GM18505 (cell line): ENCODE results near the gene GTPBP1.

ENCODE experiments used
- ATAC-seq: cut with Tn5 transposase; IDR thresholded peaks from one replicate; pipeline ENCODE4 v1.9.1; 2021; ENCODE audit not compliant: unreplicated experiment
- POLR2A ChIP-seq: IDR thresholded peaks from 4 replicates; pipeline ENCODE4 v1.6.1; 2011; ENCODE audit warnings: borderline replicate concordance; ENCODE audit not compliant: insufficient read depth, insufficient read length; ENCODE audit errors: extremely low read depth

GTPBP1 gene

GRCh38 chr22:38773363-38773946 lies 67.7 kb downstream of the GTPBP1 start:
- no peak for TF ChIP-seq POLR2A
- ATAC-seq = no peak

GRCh38 chr22:38774496-38775166 lies 68.9 kb downstream of the GTPBP1 start:
- TF ChIP-seq POLR2A = no peak
- ATAC-seq = no peak

DNA sequence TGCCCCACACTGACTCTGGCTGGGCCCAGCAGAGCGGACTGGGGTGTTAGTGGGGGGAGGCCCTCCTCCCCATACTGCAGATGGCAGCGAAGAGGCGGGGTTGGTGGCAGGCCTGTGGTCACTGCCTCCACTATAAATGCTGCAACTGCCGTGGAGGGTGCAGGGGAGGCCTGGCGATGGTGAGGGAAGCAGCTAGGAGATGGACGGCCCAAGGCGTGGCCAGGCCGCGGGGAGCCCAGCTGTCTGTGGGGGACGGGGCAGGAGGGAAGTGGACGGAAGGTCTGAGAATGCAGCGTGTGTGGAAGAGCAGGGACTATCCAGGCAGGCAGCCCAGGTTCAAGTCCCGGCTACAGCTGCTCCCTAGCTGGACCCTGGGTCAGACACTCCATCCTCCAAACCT lies 69.9 kb downstream of the GTPBP1 start:
- ATAC-seq = no peak
- no peak for TF ChIP-seq POLR2A

GRCh38 chr22:38776086-38776485 lies 70.3 kb downstream of the GTPBP1 start:
- no peak for TF ChIP-seq POLR2A
- ATAC-seq = no peak

DNA sequence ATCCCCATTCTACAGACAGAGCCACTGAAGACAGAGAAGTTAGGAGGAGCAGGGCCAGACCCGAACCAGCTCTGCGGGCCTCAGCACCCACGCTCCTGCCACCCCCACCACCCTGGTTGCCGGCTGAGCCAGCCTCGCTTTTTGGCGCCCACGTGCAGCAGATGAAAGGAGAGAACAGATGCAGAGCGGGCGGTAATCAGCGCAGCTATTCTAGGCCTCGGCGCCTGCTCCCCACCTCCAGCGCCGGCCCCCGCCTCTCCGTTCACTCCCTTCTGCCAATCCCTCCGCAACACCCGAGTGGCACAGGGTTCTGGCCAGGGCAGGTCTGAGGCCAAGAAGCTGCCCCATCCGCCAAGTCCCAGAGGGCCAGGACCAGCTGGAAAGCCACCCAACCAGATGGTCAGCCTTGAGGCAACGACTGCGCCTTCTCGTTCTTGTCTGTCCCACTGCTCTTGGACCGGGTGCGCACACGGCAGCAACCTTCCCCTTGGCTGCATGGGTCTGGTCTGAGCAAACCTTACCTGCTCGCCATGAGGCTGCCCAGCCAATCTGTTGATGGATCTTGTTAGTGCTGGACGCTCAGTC lies 71.4 kb downstream of the GTPBP1 start:
- TF ChIP-seq POLR2A = no peak
- no peak for ATAC-seq

GRCh38 chr22:38781033-38781432 lies 75.3 kb downstream of the GTPBP1 start:
- TF ChIP-seq POLR2A = no peak
- no peak for ATAC-seq

DNA sequence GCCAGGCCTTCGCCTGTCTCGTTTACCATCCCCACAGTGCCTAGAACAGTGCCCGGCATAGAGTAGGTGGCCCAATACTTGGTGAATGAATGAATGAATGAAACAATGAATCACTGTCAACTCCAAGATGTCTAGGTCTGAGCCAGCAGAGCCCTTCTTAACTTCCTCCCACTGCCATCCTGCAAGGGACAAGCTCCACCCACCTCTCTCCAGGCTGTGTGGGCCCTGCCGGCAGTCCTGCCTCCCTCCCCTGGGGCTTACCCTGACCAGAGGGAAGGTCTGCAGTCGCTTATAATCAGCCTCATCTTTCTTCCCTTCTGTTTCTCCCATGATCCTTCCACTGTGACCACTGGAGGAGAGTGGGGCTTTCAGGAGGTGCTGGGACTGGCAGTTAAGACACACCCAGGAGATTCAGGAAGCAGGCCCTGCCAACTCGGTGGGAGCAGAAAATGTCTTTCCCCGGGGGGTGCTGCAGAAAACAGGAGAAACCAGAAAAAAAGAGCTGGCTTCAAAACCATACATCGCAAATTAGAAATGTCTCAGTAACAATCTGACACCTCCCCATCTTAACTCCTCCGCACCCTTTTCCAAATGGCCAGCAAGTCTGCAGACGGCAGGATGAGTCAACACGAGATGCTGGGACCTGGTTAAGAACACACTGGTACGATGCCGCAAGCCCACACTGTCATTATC lies 76.8 kb downstream of the GTPBP1 start:
- no peak for ATAC-seq
- TF ChIP-seq POLR2A = no peak
